HCT116 (cell line): ENCODE measurements around the gene BABAM2. TPM values are rescaled to one million over a fixed set of nuclear protein-coding genes. Genes with fewer than 3 reads are reported as not detected.

Source experiments
- ATAC-seq: fragments of 200-7000 bp; cut with Tn5 transposase; 2 replicates; pipeline ENCODE4 v1.9.1; 2020; ENCODE audit warnings: mild to moderate bottlenecking, moderate library complexity
- BruUV-seq: library from RNA; stranded (reverse); fragments of 400-500 nt; replicated peaks from 2 replicates; lab custom pipeline; 2021; lab: Mats Ljungman, UMichigan
- CTCF ChIA-PET: fragments of 300-600 bp; sonication (Branson Sonifier 250); formaldehyde crosslinking; loops from one replicate; lab custom pipeline; 2021; ENCODE audit warnings: antibody characterized with exemption; lab: Charles Lee
- POLR2A ChIA-PET: fragments of 300-600, 350-600 bp; sonication (Branson Sonifier 250); formaldehyde crosslinking; loops from one replicate; lab custom pipeline; 2021; ENCODE audit warnings: antibody characterized with exemption; lab: Charles Lee
- RAD21 ChIA-PET, 2 experiments: fragments of 300-600 bp; sonication (Branson Sonifier 250); formaldehyde crosslinking; loops; one replicate each; lab custom pipeline; 2023; ENCODE audit warnings: low total read pairs in 2 of 2; ENCODE audit not compliant: uncharacterized antibody in 2 of 2, unreplicated experiment in 2 of 2, low non-redundant PET in 1 of 2; lab: Charles Lee
- DNase-seq: peaks from one replicate; pipeline ENCODE4 v3.0.0-alpha.2; 2010; ENCODE audit warnings: low read depth, low spot score
- H2AFZ ChIP-seq: fragments of 200-600 bp; shearing (Covaris generic), sonication (generic); 2 replicates; pipeline ENCODE4 v1.6.1; 2017; ENCODE audit warnings: low read depth, mixed run types, mixed read lengths, antibody characterized with exemption, low read length; ENCODE audit not compliant: poor library complexity, severe bottlenecking
- H3K27ac ChIP-seq: 2 replicates; pipeline ENCODE4 v1.5.1; 2012; ENCODE audit warnings: low read depth, low read length
- H3K27me3 ChIP-seq: fragments of 200-600 bp; sonication (generic); 2 replicates; pipeline ENCODE4 v1.6.1; 2016; ENCODE audit warnings: mixed run types, low read length, mixed read lengths; ENCODE audit not compliant: insufficient read depth
- H3K36me3 ChIP-seq, 2 experiments: fragments of 200-500 bp in 1 of 2; fragments of 200-600 bp in 1 of 2; sonication (Bioruptor generic) in 1 of 2; sonication (generic) in 1 of 2; 2 replicates each; pipeline versions ENCODE4 v1.5.1 to v1.6.1; 2014 to 2016; ENCODE audit warnings: low read length in 2 of 2, inconsistent platforms in 1 of 2, mixed read lengths in 1 of 2, mixed run types in 1 of 2; ENCODE audit not compliant: insufficient read depth in 2 of 2, control insufficient read depth in 1 of 2
- H3K4me1 ChIP-seq, 2 experiments: fragments of 200-600 bp in 1 of 2; sonication (generic) in 1 of 2; 2 replicates each; pipeline versions ENCODE4 v1.5.1 to v1.6.1; 2012 to 2017; ENCODE audit warnings: low read length in 2 of 2, inconsistent platforms in 1 of 2, mild to moderate bottlenecking in 1 of 2, mixed read lengths in 1 of 2, mixed run types in 1 of 2, moderate library complexity in 1 of 2; ENCODE audit not compliant: insufficient read depth in 2 of 2, control insufficient read depth in 1 of 2
- H3K4me2 ChIP-seq: fragments of 200-600 bp; sonication (generic); 2 replicates; pipeline ENCODE4 v1.6.1; 2017; ENCODE audit warnings: mixed run types, low read length, mixed read lengths
- H3K4me3 ChIP-seq, 2 experiments: fragments of 200-600 bp in 1 of 2; sonication (generic) in 1 of 2; replicated peaks in 1 of 2; 2 replicates each; pipeline ENCODE4 v1.5.1; 2011 to 2016; ENCODE audit warnings: low read length in 2 of 2, control low read depth in 1 of 2, low read depth in 1 of 2, mild to moderate bottlenecking in 1 of 2, mixed read lengths in 1 of 2, mixed run types in 1 of 2
- H3K79me2 ChIP-seq: fragments of 200-600 bp; sonication (generic); 2 replicates; pipeline ENCODE4 v1.6.1; 2017; ENCODE audit warnings: mild to moderate bottlenecking, mixed run types, low read length, moderate library complexity, mixed read lengths; ENCODE audit not compliant: insufficient read depth
- H3K9ac ChIP-seq: fragments of 200-600 bp; sonication (generic); 2 replicates; pipeline ENCODE4 v1.6.1; 2016; ENCODE audit warnings: low read length, mixed read lengths
- H3K9me2 ChIP-seq: fragments of 200-600 bp; sonication (generic), shearing (Covaris generic); 2 replicates; pipeline ENCODE4 v1.6.1; 2017; ENCODE audit warnings: mixed run types, mild to moderate bottlenecking, moderate library complexity; ENCODE audit not compliant: insufficient read depth
- H3K9me3 ChIP-seq, 2 experiments: fragments of 200-500 bp in 1 of 2; fragments of 200-600 bp in 1 of 2; sonication (Bioruptor generic) in 1 of 2; sonication (generic) in 1 of 2; 2 replicates each; pipeline ENCODE4 v1.6.1; 2014 to 2017; ENCODE audit warnings: low read length in 2 of 2, mixed read lengths in 2 of 2, inconsistent platforms in 1 of 2, low read depth in 1 of 2, mild to moderate bottlenecking in 1 of 2, mixed run types in 1 of 2, moderate library complexity in 1 of 2; ENCODE audit not compliant: control insufficient read depth in 1 of 2, insufficient read depth in 1 of 2
- H4K20me1 ChIP-seq: fragments of 200-600 bp; sonication (generic), shearing (Covaris generic); 2 replicates; pipeline ENCODE4 v1.6.1; 2017; ENCODE audit warnings: mixed run types, mild to moderate bottlenecking, moderate library complexity; ENCODE audit not compliant: insufficient read depth
- CBX3 ChIP-seq: IDR thresholded peaks from 2 replicates; pipeline ENCODE4 v1.6.1; 2012; ENCODE audit warnings: low read depth
- CEBPB ChIP-seq: IDR thresholded peaks from 2 replicates; pipeline ENCODE4 v1.6.1; 2012; ENCODE audit warnings: low read depth
- ELF1 ChIP-seq: IDR thresholded peaks from 2 replicates; pipeline ENCODE4 v1.6.1; 2012; ENCODE audit warnings: low read depth, borderline replicate concordance
- EZH2 ChIP-seq: fragments of 200-600 bp; sonication (generic); IDR thresholded peaks from 2 replicates; pipeline ENCODE4 v1.6.1; 2017; ENCODE audit warnings: antibody characterized with exemption, mixed run types
- EZH2phosphoT487 ChIP-seq: fragments of 200-600 bp; IDR thresholded peaks from 2 replicates; pipeline ENCODE4 v1.6.1; 2018; ENCODE audit warnings: antibody characterized with exemption, borderline replicate concordance
- JUND ChIP-seq: IDR thresholded peaks from 2 replicates; pipeline ENCODE4 v1.6.1; 2012
- POLR2A ChIP-seq: IDR thresholded peaks from 2 replicates; pipeline ENCODE4 v1.7.0; 2011; ENCODE audit warnings: borderline replicate concordance; ENCODE audit not compliant: insufficient read depth, insufficient read length; ENCODE audit errors: extremely low read depth
- POLR2AphosphoS5 ChIP-seq: IDR thresholded peaks from 2 replicates; pipeline ENCODE4 v1.6.1; 2011; ENCODE audit warnings: mild to moderate bottlenecking, low read depth, low read length, moderate library complexity
- REST ChIP-seq: IDR thresholded peaks from 2 replicates; pipeline ENCODE4 v1.6.1; 2012; ENCODE audit warnings: low read depth
- SIN3A ChIP-seq: IDR thresholded peaks from 2 replicates; pipeline ENCODE4 v1.6.1; 2012; ENCODE audit warnings: low read depth
- SP1 ChIP-seq: IDR thresholded peaks from 2 replicates; pipeline ENCODE4 v1.6.1; 2012; ENCODE audit warnings: low read depth
- TCF7L2 ChIP-seq: IDR thresholded peaks from 2 replicates; pipeline ENCODE4 v1.7.0; 2011; ENCODE audit warnings: borderline replicate concordance, inconsistent platforms; ENCODE audit not compliant: insufficient read depth, insufficient read length; ENCODE audit errors: extremely low read depth
- YY1 ChIP-seq: IDR thresholded peaks from 2 replicates; pipeline ENCODE4 v1.6.1; 2011; ENCODE audit warnings: low read length, low read depth, moderate library complexity, mild to moderate bottlenecking; ENCODE audit not compliant: insufficient replicate concordance; ENCODE audit errors: extremely low read depth
- ZFX ChIP-seq: fragments of 450-650 bp; IDR thresholded peaks from 2 replicates; pipeline ENCODE4 v1.6.1; 2017
- intact Hi-C: fragments of 100-400 bp; cut with micrococcal nuclease; formaldehyde crosslinking; loops from 2 replicates; pipeline ENCODE4 v1.10.0; 2022
- total RNA-seq: library from RNA; stranded (reverse); gene quantifications from one replicate; pipeline ENCODE4 v1.2.1, GENCODE V29; 2021; ENCODE audit not compliant: unreplicated experiment
- TF ChIP-seq, protein P1 (sequence below): IDR thresholded peaks from 2 replicates; pipeline ENCODE4 v1.6.1; 2012
- TF ChIP-seq, protein P2 (sequence below): IDR thresholded peaks from 2 replicates; pipeline ENCODE4 v1.6.1; 2011; ENCODE audit warnings: mild to moderate bottlenecking, low read length, moderate library complexity; ENCODE audit not compliant: insufficient replicate concordance; ENCODE audit errors: extremely low read depth
- TF ChIP-seq, protein P3 (sequence below): IDR thresholded peaks from 2 replicates; pipeline ENCODE4 v1.6.1; 2012

Gene BABAM2
- total RNA-seq, 1 experiment from 2014 or later, result 23.8 TPM

DNA sequence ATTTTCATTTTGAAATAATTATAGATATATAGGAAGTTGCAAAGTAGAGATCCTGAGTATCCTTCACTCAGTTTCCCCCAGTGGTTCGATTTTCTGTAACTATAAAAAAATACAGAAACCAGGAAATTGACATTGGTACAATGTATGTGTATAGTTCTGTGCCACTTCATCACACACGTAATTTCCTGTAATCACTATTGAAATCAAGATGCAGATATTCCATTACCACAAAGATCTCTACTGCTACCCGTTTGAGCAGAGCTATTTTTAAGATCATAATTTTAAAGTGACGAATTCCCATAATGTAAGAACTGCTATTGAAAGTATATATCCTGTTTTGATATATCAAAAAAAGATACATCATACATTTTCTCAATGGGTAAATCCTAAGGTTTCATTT is 142.3 kb downstream of the BABAM2 start:
- Histone ChIP-seq H3K9me3 (no peaks in the 10 kb centered on the region), H3K36me3 (no peaks in the 10 kb centered on the region), H3K9ac (no peak overlapping the region), H4K20me1 (no peaks in the 10 kb centered on the region)
- ATAC-seq, result no peak
- TF ChIP-seq, protein P1, sequence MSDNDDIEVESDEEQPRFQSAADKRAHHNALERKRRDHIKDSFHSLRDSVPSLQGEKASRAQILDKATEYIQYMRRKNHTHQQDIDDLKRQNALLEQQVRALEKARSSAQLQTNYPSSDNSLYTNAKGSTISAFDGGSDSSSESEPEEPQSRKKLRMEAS, result no peak
- TF ChIP-seq EZH2phosphoT487, result no peak
- TF ChIP-seq ELF1, result no peak
- TF ChIP-seq YY1, result no peak
- no peak for TF ChIP-seq POLR2A
- TF ChIP-seq ZFX, result no peak
- no peak for TF ChIP-seq EZH2
- TF ChIP-seq, protein P2, sequence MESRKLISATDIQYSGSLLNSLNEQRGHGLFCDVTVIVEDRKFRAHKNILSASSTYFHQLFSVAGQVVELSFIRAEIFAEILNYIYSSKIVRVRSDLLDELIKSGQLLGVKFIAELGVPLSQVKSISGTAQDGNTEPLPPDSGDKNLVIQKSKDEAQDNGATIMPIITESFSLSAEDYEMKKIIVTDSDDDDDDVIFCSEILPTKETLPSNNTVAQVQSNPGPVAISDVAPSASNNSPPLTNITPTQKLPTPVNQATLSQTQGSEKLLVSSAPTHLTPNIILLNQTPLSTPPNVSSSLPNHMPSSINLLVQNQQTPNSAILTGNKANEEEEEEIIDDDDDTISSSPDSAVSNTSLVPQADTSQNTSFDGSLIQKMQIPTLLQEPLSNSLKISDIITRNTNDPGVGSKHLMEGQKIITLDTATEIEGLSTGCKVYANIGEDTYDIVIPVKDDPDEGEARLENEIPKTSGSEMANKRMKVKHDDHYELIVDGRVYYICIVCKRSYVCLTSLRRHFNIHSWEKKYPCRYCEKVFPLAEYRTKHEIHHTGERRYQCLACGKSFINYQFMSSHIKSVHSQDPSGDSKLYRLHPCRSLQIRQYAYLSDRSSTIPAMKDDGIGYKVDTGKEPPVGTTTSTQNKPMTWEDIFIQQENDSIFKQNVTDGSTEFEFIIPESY, result no peak
- TF ChIP-seq SP1, result no peak
- no peak for TF ChIP-seq POLR2AphosphoS5
- TF ChIP-seq TCF7L2, result no peak
- TF ChIP-seq, protein P3, sequence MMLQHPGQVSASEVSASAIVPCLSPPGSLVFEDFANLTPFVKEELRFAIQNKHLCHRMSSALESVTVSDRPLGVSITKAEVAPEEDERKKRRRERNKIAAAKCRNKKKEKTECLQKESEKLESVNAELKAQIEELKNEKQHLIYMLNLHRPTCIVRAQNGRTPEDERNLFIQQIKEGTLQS, result no peak
- TF ChIP-seq SIN3A, result no peak
- TF ChIP-seq JUND, result no peak
- no peak for TF ChIP-seq CBX3
- no peak for TF ChIP-seq REST
- no peak for TF ChIP-seq CEBPB
- TF ChIP-seq, all 23 proteins: peak for 0
- RAD21 ChIA-PET, result no interaction called here
- Histone ChIP-seq H3K27ac (no peak overlapping the region), H3K4me2 (no peak overlapping the region), H3K79me2 (no peaks in the 10 kb centered on the region), H2AFZ (no peak overlapping the region), H3K4me3 (no peak overlapping the region), H3K9me2 (no peaks in the 10 kb centered on the region), H3K4me1 (no peaks in the 10 kb centered on the region), H3K27me3 (no peaks in the 10 kb centered on the region)
- POLR2A ChIA-PET, result no interaction called here
- intact Hi-C loops, result no loop called here
- DNase-seq, result no peak
- BruUV-seq, result no TSS peak
- CTCF ChIA-PET, result no interaction called here
